DOHH2 (cell line): ENCODE results near the gene BANP.

Experiments used
- H3F3A ChIP-seq: fragments of 200-600 bp; sonication (generic), shearing (Covaris generic); 2 replicates; pipeline ENCODE4 v1.6.0; 2016; ENCODE audit warnings: antibody characterized with exemption, mild to moderate bottlenecking; ENCODE audit not compliant: control insufficient read depth, insufficient read depth
- H3K27ac ChIP-seq: fragments of 200-600 bp; sonication (generic); 2 replicates; pipeline ENCODE4 v1.5.1; 2014; ENCODE audit warnings: low read depth, mild to moderate bottlenecking, low read length, moderate library complexity
- H3K27me3 ChIP-seq: fragments of 200-600 bp; sonication (generic); 2 replicates; pipeline ENCODE4 v1.6.1; 2014; ENCODE audit warnings: mild to moderate bottlenecking, low read length, mixed read lengths; ENCODE audit not compliant: control insufficient read depth
- H3K36me3 ChIP-seq: fragments of 200-600 bp; sonication (generic); 2 replicates; pipeline ENCODE4 v1.6.1; 2014; ENCODE audit warnings: mild to moderate bottlenecking, low read length, moderate library complexity, mixed read lengths; ENCODE audit not compliant: control insufficient read depth
- H3K4me1 ChIP-seq: fragments of 200-600 bp; sonication (generic); 2 replicates; pipeline ENCODE4 v1.6.1; 2014; ENCODE audit warnings: mild to moderate bottlenecking, low read length, mixed read lengths; ENCODE audit not compliant: control insufficient read depth
- H3K4me2 ChIP-seq: fragments of 200-600 bp; sonication (generic); 2 replicates; pipeline ENCODE4 v1.6.0; 2014; ENCODE audit warnings: mild to moderate bottlenecking, low read length, moderate library complexity
- H3K4me3 ChIP-seq: fragments of 200-600 bp; sonication (generic); 2 replicates; pipeline ENCODE4 v1.5.1; 2014; ENCODE audit warnings: mild to moderate bottlenecking, low read length, mixed read lengths
- H3K79me2 ChIP-seq: fragments of 200-600 bp; sonication (generic); 2 replicates; pipeline ENCODE4 v1.6.1; 2014; ENCODE audit warnings: mild to moderate bottlenecking, low read length, mixed read lengths; ENCODE audit not compliant: control insufficient read depth
- H3K9me2 ChIP-seq: fragments of 200-600 bp; sonication (generic); replicated peaks from 2 replicates; pipeline ENCODE4 v1.6.1; 2014; ENCODE audit warnings: mild to moderate bottlenecking, low read length, mixed read lengths; ENCODE audit not compliant: control insufficient read depth
- H3K9me3 ChIP-seq: fragments of 200-600 bp; sonication (generic); 2 replicates; pipeline ENCODE4 v1.6.1; 2014; ENCODE audit warnings: antibody characterized with exemption, low read length, mixed read lengths; ENCODE audit not compliant: control insufficient read depth, insufficient read depth
- H4K20me1 ChIP-seq: fragments of 200-600 bp; sonication (generic); 2 replicates; pipeline ENCODE4 v1.6.0; 2014; ENCODE audit warnings: low read depth, mild to moderate bottlenecking, antibody characterized with exemption, low read length, moderate library complexity; ENCODE audit not compliant: control insufficient read depth, insufficient read depth
- CTCF ChIP-seq: fragments of 200-600 bp; sonication (generic); IDR thresholded peaks from one replicate; pipeline ENCODE4 v1.5.1; 2014; ENCODE audit warnings: antibody characterized with exemption, mild to moderate bottlenecking, low read depth, low read length; ENCODE audit not compliant: poor library complexity, severe bottlenecking
- EZH2phosphoT487 ChIP-seq: fragments of 200-600 bp; sonication (generic); IDR thresholded peaks from 2 replicates; pipeline ENCODE4 v1.6.1; 2017; ENCODE audit warnings: borderline replicate concordance, mild to moderate bottlenecking, antibody characterized with exemption, low read length, moderate library complexity, mixed read lengths

Gene BANP

GRCh38 chr16:87958632-87959031, 7.4 kb downstream of the BANP start:
- TF ChIP-seq EZH2phosphoT487 (no peak), CTCF (no peak)
- Histone ChIP-seq H3K36me3 (peaks cover 62% of the 10 kb centered on the region), H4K20me1 (peaks cover 17% of the 10 kb centered on the region; the same call in 1 of the 2 replicates), H3K9me2 (no peaks in the 10 kb centered on the region), H3K79me2 (peaks cover 100% of the 10 kb centered on the region), H3K4me2 (no peak overlapping the region), H3K27me3 (no peaks in the 10 kb centered on the region), H3K4me3 (no peak overlapping the region), H3K4me1 (peaks cover 41% of the 10 kb centered on the region), H3F3A (peaks cover 19% of the 10 kb centered on the region), H3K27ac (no peak overlapping the region), H3K9me3 (no peaks in the 10 kb centered on the region)

- H3K27ac ChIP-seq, result no peak overlapping the region
- H3K4me2 ChIP-seq, result no peak overlapping the region
- H4K20me1 ChIP-seq, result peaks cover 12% of the 10 kb centered on the region; the same call in 1 of the 2 replicates
- peaks cover 100% of the 10 kb centered on the region for H3K79me2 ChIP-seq
- peaks cover 32% of the 10 kb centered on the region for H3K4me1 ChIP-seq
- H3K36me3 ChIP-seq, result peaks cover 53% of the 10 kb centered on the region
- no peaks in the 10 kb centered on the region for H3K27me3 ChIP-seq
- H3K9me3 ChIP-seq, result no peaks in the 10 kb centered on the region
- no peak overlapping the region for H3K4me3 ChIP-seq
- TF ChIP-seq EZH2phosphoT487 (no peak), CTCF (no peak)
- peaks cover 19% of the 10 kb centered on the region for H3F3A ChIP-seq
- no peaks in the 10 kb centered on the region for H3K9me2 ChIP-seq
These were observed 8.3 kb downstream of the BANP start for GRCh38 chr16:87959391-87959990.

GRCh38 chr16:87960296-87960695, 9.1 kb downstream of the BANP start:
- TF ChIP-seq EZH2phosphoT487 (no peak), CTCF (no peak)
- Histone ChIP-seq H3K36me3 (peaks cover 45% of the 10 kb centered on the region), H3K4me3 (no peak overlapping the region), H4K20me1 (peaks cover 12% of the 10 kb centered on the region; the same call in 1 of the 2 replicates), H3K79me2 (peaks cover 100% of the 10 kb centered on the region), H3K4me2 (no peak overlapping the region), H3K4me1 (peaks cover 24% of the 10 kb centered on the region), H3F3A (peaks cover 18% of the 10 kb centered on the region), H3K27me3 (no peaks in the 10 kb centered on the region), H3K9me2 (no peaks in the 10 kb centered on the region), H3K9me3 (no peaks in the 10 kb centered on the region), H3K27ac (no peak overlapping the region)
